GM21360 (cell line): ENCODE measurements around the gene CES5A.
"Not testable (repeated sequence)": the region's sequence is repeated elsewhere in the genome, so short reads cannot be mapped to it uniquely, and the experiment has no call there.

ENCODE experiments used
- ATAC-seq: cut with Tn5 transposase; IDR thresholded peaks from one replicate; pipeline ENCODE4 v1.9.1; 2021; ENCODE audit warnings: mild to moderate bottlenecking, moderate library complexity; ENCODE audit not compliant: unreplicated experiment

Gene CES5A

DNA sequence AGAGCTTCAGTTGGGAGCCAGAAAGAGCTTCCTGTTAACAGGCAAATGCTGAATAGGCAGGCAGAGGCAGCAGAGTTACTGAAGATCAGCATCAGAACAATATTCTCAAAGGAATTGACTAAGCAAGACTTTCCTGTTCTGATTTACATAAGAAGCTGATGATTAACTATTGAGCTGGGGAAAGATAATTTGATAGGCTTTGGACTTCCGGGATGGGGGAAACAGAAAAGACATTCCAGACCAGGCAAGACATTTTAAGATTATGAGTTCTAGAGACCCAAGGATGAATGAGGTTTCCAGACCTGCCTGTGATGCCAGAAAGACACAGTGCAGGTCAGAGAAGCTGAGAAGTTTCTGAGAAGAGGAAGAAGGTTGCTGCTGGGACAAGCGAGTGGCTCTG is at the start of gene CES5A:
Gene CES5A, minus strand, starts transcription at position 101 of the 400 bp plus-strand sequence. CDS start 152 bp downstream, outside the sequence.
- ATAC-seq = no peak

DNA sequence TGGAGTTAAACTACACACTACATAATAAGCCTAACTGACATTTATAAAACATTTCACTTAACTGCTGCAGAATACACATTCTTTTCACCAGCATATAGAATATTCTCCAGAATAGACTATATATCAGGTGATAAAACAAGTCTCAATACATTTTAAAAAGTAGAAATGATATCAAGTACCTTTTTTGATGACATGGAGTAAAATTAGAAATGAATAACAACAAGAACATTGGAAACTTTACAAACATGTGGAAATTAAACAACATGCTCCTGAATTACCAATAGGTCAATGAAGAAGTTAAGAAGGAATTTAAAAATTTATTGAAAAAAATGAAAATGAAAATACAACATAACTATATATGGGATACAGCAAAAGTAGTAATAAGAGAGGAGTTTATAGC is 47.5 kb upstream of the CES5A start:
- no peak for ATAC-seq

DNA sequence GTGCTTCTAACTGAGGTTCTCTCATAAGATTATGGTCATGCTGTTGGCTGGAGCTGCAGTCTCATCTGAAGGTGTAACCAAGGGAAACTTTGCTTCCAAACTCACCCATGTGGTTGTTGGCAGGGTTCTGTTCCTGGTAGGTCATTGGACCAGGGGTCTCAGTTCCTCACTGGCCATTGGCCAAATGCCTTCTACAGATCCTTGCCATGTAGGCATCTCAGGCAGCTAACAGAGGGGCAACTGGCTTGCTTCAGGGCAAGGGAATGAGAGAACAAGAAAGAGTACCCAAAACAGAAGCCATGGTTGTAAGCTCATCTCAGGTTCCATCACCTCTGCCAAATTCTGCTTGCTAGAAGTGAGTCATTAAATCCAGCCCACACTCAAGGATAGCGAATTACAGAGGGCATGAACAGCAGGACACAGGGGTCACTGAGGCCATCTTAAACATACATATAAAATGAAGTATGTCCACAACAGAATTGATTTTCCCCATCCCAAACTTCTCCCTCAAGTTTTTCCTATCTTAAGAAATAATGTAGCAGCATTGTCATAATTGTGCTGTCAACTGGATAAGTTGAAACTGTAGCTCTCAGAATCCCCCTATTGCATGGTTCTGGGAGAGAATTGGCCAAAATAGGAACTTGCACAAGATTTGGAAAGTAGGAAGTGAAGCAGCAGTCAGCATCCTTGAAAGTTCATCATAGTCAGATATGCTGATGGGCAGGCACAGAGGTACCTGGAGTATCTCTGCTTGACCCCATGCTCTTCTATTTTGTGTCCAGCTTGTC is 42.4 kb upstream of the CES5A start:
- ATAC-seq = no peak

- ATAC-seq = no peak
Observed at GRCh38 chr16:55915096-55915827, 40.1 kb upstream of the CES5A start.

DNA sequence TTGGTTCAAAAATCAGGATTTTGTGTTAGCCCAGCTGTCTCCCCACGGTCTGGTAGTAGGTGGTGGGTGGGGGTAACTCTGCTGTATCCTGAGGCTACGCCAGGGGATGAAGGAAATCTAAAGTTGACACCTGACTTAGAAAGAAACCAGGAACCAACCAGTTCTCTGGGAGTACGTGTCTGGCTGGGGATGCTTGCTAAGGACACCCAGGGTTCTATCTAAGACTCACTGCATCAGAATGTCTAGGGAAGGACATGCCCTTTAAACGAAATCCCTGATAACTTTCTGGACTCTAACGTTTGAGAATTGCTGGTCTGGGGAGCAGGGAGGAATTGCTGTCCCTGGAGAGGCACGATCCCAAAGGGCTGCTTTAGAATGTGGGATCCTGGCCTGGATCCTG is 39.2 kb upstream of the CES5A start:
- no peak for ATAC-seq

DNA sequence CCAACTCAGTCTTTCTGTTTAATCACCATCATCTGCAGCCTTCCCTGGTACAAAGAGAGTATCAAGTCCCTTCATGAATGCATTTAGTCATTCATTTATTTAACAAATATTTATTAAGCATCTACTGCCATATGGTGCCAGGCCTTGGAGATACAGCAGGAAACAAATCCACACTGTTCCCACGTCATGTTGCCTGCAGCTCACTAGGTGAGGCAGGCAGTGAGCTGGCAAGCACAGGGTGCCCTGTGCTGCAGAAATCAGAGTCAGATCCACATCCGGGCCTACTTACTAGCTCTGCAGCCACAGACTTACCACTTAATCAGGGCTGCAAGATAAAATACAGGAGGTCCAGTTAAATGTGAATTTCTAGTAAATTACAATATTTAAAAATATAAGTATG is 38.5 kb upstream of the CES5A start:
- ATAC-seq = no peak

- ATAC-seq = not testable (repeated sequence)
Observed at GRCh38 chr16:55913121-55913520, 37.9 kb upstream of the CES5A start.

- ATAC-seq = no peak
Observed at GRCh38 chr16:55912022-55912421, 36.8 kb upstream of the CES5A start.

- no peak for ATAC-seq
Observed at GRCh38 chr16:55911616-55912015, 36.4 kb upstream of the CES5A start.

DNA sequence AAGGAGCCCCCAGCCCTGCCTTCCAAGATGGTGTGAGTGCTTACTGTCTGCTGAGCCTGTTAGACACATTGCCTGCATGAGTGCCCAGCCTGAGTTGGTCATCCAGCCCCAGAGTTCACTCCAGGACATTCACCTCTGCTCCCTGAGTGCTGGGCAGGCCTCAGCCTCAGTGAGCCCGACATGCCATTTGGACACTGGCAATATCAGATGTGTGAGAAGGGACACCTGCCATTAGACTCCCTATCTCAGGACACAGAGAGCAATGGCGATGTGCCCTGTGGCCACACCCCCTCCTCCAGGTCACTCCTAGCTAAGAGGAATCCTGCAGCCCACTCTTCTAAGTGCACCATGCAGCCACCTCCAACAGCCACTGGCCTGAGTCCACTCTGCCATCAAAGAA is 34.7 kb upstream of the CES5A start:
- ATAC-seq = no peak

- ATAC-seq = no peak
Observed at GRCh38 chr16:55908641-55909040, 33.5 kb upstream of the CES5A start.

DNA sequence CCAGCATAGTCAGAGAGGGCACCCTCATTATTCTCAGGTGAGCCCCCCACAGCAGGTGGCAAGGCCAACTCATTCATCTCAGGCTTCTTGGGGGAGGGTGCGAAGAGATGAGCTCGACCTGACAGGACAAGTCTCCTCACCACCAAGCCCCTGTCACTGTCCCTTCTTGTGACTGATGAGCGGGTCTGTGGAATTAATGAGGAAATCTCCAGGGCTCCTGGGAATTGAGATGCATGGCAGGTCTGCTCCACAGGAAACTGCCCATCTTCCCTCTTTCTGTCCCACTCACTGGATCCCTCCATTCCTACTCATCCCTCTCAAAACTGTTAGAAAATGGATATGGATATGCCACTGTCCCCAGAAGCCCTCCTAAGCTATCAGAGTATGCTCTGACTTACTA is 32.5 kb upstream of the CES5A start:
- no peak for ATAC-seq

- ATAC-seq = no peak
Observed at GRCh38 chr16:55906123-55906522, 30.9 kb upstream of the CES5A start.

DNA sequence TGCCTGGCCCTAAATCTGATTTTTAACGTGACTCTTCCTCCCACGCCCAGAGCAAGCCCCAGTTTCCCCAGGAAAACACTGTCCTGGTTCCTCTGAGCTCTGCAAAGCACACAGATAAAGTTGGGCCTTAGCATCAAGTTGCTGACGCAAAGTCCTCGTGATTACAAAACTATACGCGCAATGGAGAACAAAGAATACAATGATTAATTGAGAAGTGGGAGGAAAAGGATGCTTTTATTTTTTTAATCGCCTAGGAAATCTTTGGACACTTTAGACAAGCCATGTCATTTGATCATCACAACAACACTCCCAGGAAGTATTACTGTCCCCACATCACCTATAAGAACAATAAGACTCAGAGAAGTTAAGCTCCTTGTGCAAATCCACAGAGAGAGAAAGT is 30.5 kb upstream of the CES5A start:
- no peak for ATAC-seq

GRCh38 chr16:55901566-55902217 is 26.5 kb upstream of the CES5A start:
- no peak for ATAC-seq

DNA sequence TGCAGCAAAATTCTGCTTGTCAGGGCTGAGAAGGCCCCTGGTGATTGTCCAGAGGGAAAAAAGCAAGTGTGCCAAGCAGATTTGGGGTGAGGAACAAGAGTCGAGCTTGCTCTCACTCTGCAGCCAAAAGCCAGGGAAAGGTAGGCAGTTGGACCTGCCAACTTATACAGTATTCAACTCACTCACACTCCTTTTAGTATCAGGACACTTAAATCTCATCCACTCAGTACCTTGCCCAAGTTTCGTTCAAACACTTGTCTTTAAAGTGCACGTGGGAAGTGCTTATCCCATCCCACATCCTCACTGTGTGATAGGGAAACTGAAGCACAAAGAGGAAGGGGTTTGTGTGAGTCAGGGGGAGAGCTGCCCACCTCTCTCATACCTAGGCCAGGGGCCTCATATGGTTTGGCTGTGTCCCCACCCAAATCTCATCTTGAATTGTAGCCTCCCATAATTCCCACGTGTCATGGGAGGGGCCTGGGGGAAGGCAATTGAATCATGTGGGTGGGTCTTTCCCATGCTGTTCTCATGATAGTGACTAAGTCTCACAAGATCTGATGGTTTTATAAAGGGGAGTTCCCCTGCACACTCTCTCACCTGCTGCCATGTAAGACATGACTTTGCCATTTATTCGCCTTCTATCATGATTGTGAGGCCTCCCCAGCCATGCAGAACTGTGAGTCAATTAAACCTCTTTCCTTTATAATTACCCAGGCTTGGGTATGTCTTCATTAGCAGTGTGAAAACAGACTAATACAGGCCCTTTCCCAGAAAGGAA is 25.6 kb upstream of the CES5A start:
- ATAC-seq = no peak

- no peak for ATAC-seq
Observed at GRCh38 chr16:55899857-55900256, 24.7 kb upstream of the CES5A start.

DNA sequence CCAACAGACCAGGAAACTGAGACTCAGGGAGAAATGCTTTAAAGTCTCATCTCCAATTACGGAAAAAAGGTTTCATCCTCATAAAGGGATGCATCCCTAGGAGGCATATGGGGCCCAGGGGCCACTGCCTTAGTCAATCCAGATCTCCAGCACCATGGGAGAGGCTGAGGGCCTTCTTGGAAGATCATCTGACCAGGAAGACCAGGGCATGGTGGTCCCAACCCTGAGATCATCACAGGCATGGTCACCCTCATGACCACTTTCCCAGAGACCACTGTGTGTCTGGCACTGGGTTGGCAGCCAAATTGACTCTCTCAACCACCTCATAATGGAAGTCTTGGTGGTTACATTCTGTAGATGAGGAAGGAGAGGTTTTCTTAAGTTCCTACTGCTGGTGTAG is 23.4 kb upstream of the CES5A start:
- ATAC-seq = no peak

- ATAC-seq = no peak
Observed at GRCh38 chr16:55892821-55893220, 17.6 kb upstream of the CES5A start.

- ATAC-seq = no peak
Observed at GRCh38 chr16:55889518-55889917, 14.3 kb upstream of the CES5A start.

DNA sequence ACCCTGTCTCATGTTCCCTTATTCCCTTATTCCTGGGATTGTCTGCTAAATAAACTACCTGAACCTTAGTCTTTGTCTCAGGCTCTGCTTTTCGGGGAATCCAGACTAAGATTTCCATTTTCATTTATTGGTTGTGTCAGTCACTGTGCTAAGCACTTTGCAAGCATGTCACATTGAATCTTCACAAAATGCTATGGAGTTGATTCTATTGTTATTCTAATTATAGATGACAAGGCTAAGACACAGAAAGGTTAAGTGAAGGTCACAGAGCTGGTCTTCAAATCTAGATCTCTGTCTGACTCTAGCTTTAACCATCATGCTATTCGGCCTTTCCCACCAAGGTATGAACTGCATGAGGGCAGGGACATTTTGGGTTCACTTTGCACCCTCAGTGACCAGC is 13.4 kb upstream of the CES5A start:
- no peak for ATAC-seq
